NB4 (cell line): ENCODE data around the gene QSOX2.

Experiments used
- CTCF ChIP-seq: IDR thresholded peaks from one replicate; pipeline ENCODE4 v1.5.1; 2012; ENCODE audit warnings: low read depth, low read length
- MAX ChIP-seq: IDR thresholded peaks from 2 replicates; pipeline ENCODE4 v1.6.1; 2011; ENCODE audit warnings: low read depth, low read length
- POLR2A ChIP-seq: IDR thresholded peaks from 2 replicates; pipeline ENCODE4 v1.6.1; 2011; ENCODE audit warnings: mild to moderate bottlenecking; ENCODE audit not compliant: insufficient read length; ENCODE audit errors: extremely low read depth

- no peak for TF ChIP-seq CTCF
- TF ChIP-seq MAX = no peak
- no peak for TF ChIP-seq POLR2A
These were observed 4.7 kb downstream of the QSOX2 start for GRCh38 chr9:136240941-136241340.
